IPS DF 6.9 (cell line): ENCODE results near the gene HNRNPA3.

Experiments
- DNase-seq: peaks from one replicate; pipeline ENCODE4 v3.0.0-alpha.2; 2013; ENCODE audit warnings: low read depth, low spot score
- H3K27ac ChIP-seq: one replicate; pipeline ENCODE4 v1.5.1; 2013; ENCODE audit warnings: low read length, control low read depth
- H3K27me3 ChIP-seq: 2 replicates; pipeline ENCODE4 v1.6.1; 2013; ENCODE audit warnings: mild to moderate bottlenecking, low read length; ENCODE audit not compliant: control insufficient read depth, insufficient read depth
- H3K36me3 ChIP-seq: 2 replicates; pipeline ENCODE4 v1.6.1; 2013; ENCODE audit warnings: low read length; ENCODE audit not compliant: control insufficient read depth, insufficient read depth
- H3K4me1 ChIP-seq: 2 replicates; pipeline ENCODE4 v1.6.1; 2013; ENCODE audit warnings: low read length; ENCODE audit not compliant: control insufficient read depth, insufficient read depth
- H3K4me3 ChIP-seq: 2 replicates; pipeline ENCODE4 v1.5.1; 2013; ENCODE audit warnings: mild to moderate bottlenecking, low read length
- H3K9me3 ChIP-seq: 2 replicates; pipeline ENCODE4 v1.6.1; 2013; ENCODE audit warnings: low read length, inconsistent platforms; ENCODE audit not compliant: control insufficient read depth, insufficient read depth
- WGBS: extraction: QIAGEN DNeasy Blood & Tissue Kit; methylation state at CpG from one replicate; pipeline ENCODE4 v1.1.7; 2013; ENCODE audit warnings: mixed read lengths, missing lambda C conversion rate; ENCODE audit not compliant: insufficient read length, insufficient coverage; 5-methylcytosine and 5-hydroxymethylcytosine counted together

Gene HNRNPA3

DNA sequence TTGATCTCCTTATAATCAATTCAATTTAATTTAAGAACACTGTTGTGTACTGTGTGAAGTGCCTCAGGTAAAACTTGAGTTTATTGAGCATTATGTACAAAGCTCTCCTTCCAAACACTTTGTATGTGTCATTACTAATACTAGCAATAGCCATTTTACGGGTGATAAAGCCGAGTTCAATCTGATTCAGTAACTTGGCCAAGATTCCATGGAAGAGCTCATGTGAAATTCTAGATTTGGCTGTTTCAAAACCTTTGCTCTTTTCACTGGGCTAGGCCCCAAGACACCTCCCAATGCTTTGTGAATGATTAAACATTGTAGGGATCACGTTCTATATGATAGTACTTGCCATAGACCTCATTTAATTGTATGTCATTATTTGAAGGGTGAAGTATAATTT, 60.8 kb downstream of the HNRNPA3 start:
- H3K27me3 ChIP-seq = no peaks in the 10 kb centered on the region
- WGBS = no CpG with 5 or more reads among the region's 3 CpGs
- DNase-seq = no peak
- no peaks in the 10 kb centered on the region for H3K4me1 ChIP-seq
- no peak overlapping the region for H3K4me3 ChIP-seq
- no peaks in the 10 kb centered on the region for H3K9me3 ChIP-seq
- H3K36me3 ChIP-seq = no peaks in the 10 kb centered on the region
- H3K27ac ChIP-seq = no peak overlapping the region
